Neuronal stem cell (in vitro differentiated cells): ENCODE results near the gene RNU6-8.

Experiments
- DNase-seq: peaks from one replicate; pipeline ENCODE4 v3.0.0-alpha.2; 2013; ENCODE audit warnings: low spot score
- H2AFZ ChIP-seq: one replicate; pipeline ENCODE4 v1.6.1; 2013; ENCODE audit warnings: mild to moderate bottlenecking, low read length, inconsistent platforms
- H2AK5ac ChIP-seq: 2 replicates; pipeline ENCODE4 v1.6.1; 2013; ENCODE audit warnings: low read depth, mild to moderate bottlenecking, inconsistent platforms, low read length, moderate library complexity, mixed read lengths
- H2BK120ac ChIP-seq: 2 replicates; pipeline ENCODE4 v1.6.1; 2013; ENCODE audit warnings: low read depth, mild to moderate bottlenecking, inconsistent platforms, low read length, moderate library complexity, mixed read lengths
- H2BK12ac ChIP-seq: one replicate; pipeline ENCODE4 v1.6.1; 2013; ENCODE audit warnings: low read length, inconsistent platforms
- H2BK15ac ChIP-seq: 2 replicates; pipeline ENCODE4 v1.6.1; 2013; ENCODE audit warnings: mild to moderate bottlenecking, low read length, inconsistent platforms, mixed read lengths
- H2BK5ac ChIP-seq: one replicate; pipeline ENCODE4 v1.6.1; 2013; ENCODE audit warnings: inconsistent platforms, mild to moderate bottlenecking, low read length, moderate library complexity
- H3K14ac ChIP-seq: one replicate; pipeline ENCODE4 v1.6.1; 2013; ENCODE audit warnings: low read length, inconsistent platforms
- H3K18ac ChIP-seq: 2 replicates; pipeline ENCODE4 v1.6.1; 2013; ENCODE audit warnings: low read length, inconsistent platforms
- H3K23ac ChIP-seq: 2 replicates; pipeline ENCODE4 v1.6.1; 2013; ENCODE audit warnings: low read depth, mild to moderate bottlenecking, mixed read lengths, low read length, inconsistent platforms; ENCODE audit not compliant: poor library complexity
- H3K27ac ChIP-seq: replicated peaks from 3 replicates; pipeline ENCODE4 v1.5.1; 2013; ENCODE audit warnings: low read length, inconsistent platforms
- H3K27me3 ChIP-seq, 3 experiments: 2 replicates each; pipeline ENCODE4 v1.6.1; 2013; ENCODE audit warnings: low read length in 3 of 3, mild to moderate bottlenecking in 2 of 3, inconsistent platforms in 1 of 3, low read depth in 1 of 3, mixed read lengths in 1 of 3, moderate library complexity in 1 of 3; ENCODE audit not compliant: control insufficient read depth in 3 of 3, insufficient read depth in 3 of 3
- H3K36me3 ChIP-seq, 2 donors: replicated peaks in 1 of 2; 2 replicates each; pipeline ENCODE4 v1.6.1; 2013; ENCODE audit warnings: low read length in 2 of 2; ENCODE audit not compliant: control insufficient read depth in 2 of 2, insufficient read depth in 2 of 2
- H3K4ac ChIP-seq: 2 replicates; pipeline ENCODE4 v1.6.1; 2013; ENCODE audit warnings: inconsistent platforms, mild to moderate bottlenecking, low read length, moderate library complexity
- H3K4me1 ChIP-seq, 2 donors: 1 replicate in 1 of 2; 2 replicates in 1 of 2; pipeline ENCODE4 v1.6.1; 2013; ENCODE audit warnings: low read length in 2 of 2, low read depth in 1 of 2; ENCODE audit not compliant: control insufficient read depth in 2 of 2, insufficient read depth in 1 of 2
- H3K4me2 ChIP-seq: one replicate; pipeline ENCODE4 v1.6.1; 2013; ENCODE audit warnings: mild to moderate bottlenecking, low read length, inconsistent platforms; ENCODE audit not compliant: insufficient read depth, poor library complexity, severe bottlenecking
- H3K4me3 ChIP-seq, 2 donors: 2 replicates each; pipeline ENCODE4 v1.5.1; 2013; ENCODE audit warnings: low read length in 2 of 2, mild to moderate bottlenecking in 2 of 2, inconsistent platforms in 1 of 2, moderate library complexity in 1 of 2
- H3K79me1 ChIP-seq: one replicate; pipeline ENCODE4 v1.6.1; 2013; ENCODE audit warnings: low read depth, mild to moderate bottlenecking, inconsistent platforms, low read length, moderate library complexity
- H3K9ac ChIP-seq: one replicate; pipeline ENCODE4 v1.6.1; 2013; ENCODE audit warnings: mild to moderate bottlenecking, low read depth, low read length, inconsistent platforms; ENCODE audit not compliant: poor library complexity
- H3K9me3 ChIP-seq, 2 donors: replicated peaks in 1 of 2; 2 replicates each; pipeline versions ENCODE3 to v1.6.1; 2013; ENCODE audit warnings: low read length in 2 of 2, mild to moderate bottlenecking in 2 of 2, inconsistent platforms in 1 of 2, low read depth in 1 of 2, mixed read lengths in 1 of 2, moderate library complexity in 1 of 2; ENCODE audit not compliant: control insufficient read depth in 2 of 2, insufficient read depth in 1 of 2
- H4K8ac ChIP-seq: one replicate; pipeline ENCODE4 v1.6.1; 2013; ENCODE audit warnings: low read depth, mild to moderate bottlenecking, inconsistent platforms, low read length, moderate library complexity
- H4K91ac ChIP-seq: one replicate; pipeline ENCODE4 v1.6.1; 2013; ENCODE audit warnings: low read length, low read depth, mild to moderate bottlenecking, inconsistent platforms; ENCODE audit not compliant: poor library complexity
- WGBS, 2 donors: extraction: QIAGEN DNeasy Blood & Tissue Kit; methylation state at CpG; one replicate each; pipeline ENCODE4 v1.1.7; 2013; ENCODE audit warnings: missing lambda C conversion rate in 2 of 2, mixed read lengths in 1 of 2; ENCODE audit not compliant: insufficient read length in 2 of 2, insufficient replicate concordance in 1 of 2; ENCODE audit errors: extremely low coverage in 2 of 2; 5-methylcytosine and 5-hydroxymethylcytosine counted together

RNU6-8 gene

GRCh38 chr14:32202491-32202997, 525 bp downstream of the RNU6-8 start:
- Histone ChIP-seq H3K9me3 (no peaks in the 10 kb centered on the region), H3K4me3 (peak overlapping the region; percentile 88 to 95), H3K4me1 (no peaks in the 10 kb centered on the region), H3K18ac (no peak overlapping the region), H3K27ac (no peak overlapping the region), H2BK120ac (no peak overlapping the region), H3K36me3 (no peaks in the 10 kb centered on the region), H2BK5ac (no peak overlapping the region), H4K8ac (no peak overlapping the region), H3K27me3 (peaks cover 0 to 38% (median 0%) of the 10 kb centered on the region in 3 experiments), H3K23ac (no peak overlapping the region), H2BK12ac (no peak overlapping the region), H3K9ac (no peak overlapping the region), H3K4ac (no peak overlapping the region), H3K79me1 (no peaks in the 10 kb centered on the region), H2AFZ (peak overlapping the region; percentile 99), H2BK15ac (no peak overlapping the region), H3K14ac (no peak overlapping the region), H3K4me2 (peak overlapping the region; percentile 88), H4K91ac (no peak overlapping the region), H2AK5ac (no peak overlapping the region)
- peak; percentile 33 for DNase-seq
- no CpG with 5 or more reads among the region's 8 CpGs for WGBS, 2 donors

GRCh38 chr14:32201816-32202490, 1.1 kb downstream of the RNU6-8 start, which contains the start of gene RNU6-7:
Gene RNU6-7, plus strand, starts transcription at chr14:32202045.
- H3K36me3 ChIP-seq, result no peaks in the 10 kb centered on the region
- no peak within 1 kb of the TSS for H3K14ac ChIP-seq
- H3K9ac ChIP-seq, result peak within 1 kb of the TSS; percentile 82
- H3K23ac ChIP-seq, result no peak within 1 kb of the TSS
- WGBS, 2 donors, result no CpG with 5 or more reads among the region's 40 CpGs
- H3K27me3 ChIP-seq, result peaks cover 0 to 35% (median 0%) of the 10 kb centered on the region in 3 experiments
- no peaks in the 10 kb centered on the region for H3K79me1 ChIP-seq
- H4K8ac ChIP-seq, result no peak within 1 kb of the TSS
- H3K4me2 ChIP-seq, result peak within 1 kb of the TSS; percentile 88
- DNase-seq, result peak; percentile 66
- H2AK5ac ChIP-seq, result no peak within 1 kb of the TSS
- H2BK15ac ChIP-seq, result peak within 1 kb of the TSS; percentile 15
- no peak within 1 kb of the TSS for H2BK12ac ChIP-seq
- no peaks in the 10 kb centered on the region for H3K4me1 ChIP-seq
- peak within 1 kb of the TSS; percentile 26 for H3K27ac ChIP-seq
- peak within 1 kb of the TSS; percentile 48 for H2BK5ac ChIP-seq
- H3K18ac ChIP-seq, result peak within 1 kb of the TSS; percentile 90
- H3K9me3 ChIP-seq, result no peaks in the 10 kb centered on the region
- peak within 1 kb of the TSS; percentile 99 for H2AFZ ChIP-seq
- no peak within 1 kb of the TSS for H2BK120ac ChIP-seq
- H3K4ac ChIP-seq, result no peak within 1 kb of the TSS
- peak within 1 kb of the TSS; percentile 88 to 95 for H3K4me3 ChIP-seq
- H4K91ac ChIP-seq, result no peak within 1 kb of the TSS

- peak overlapping the region; percentile 26 for H3K27ac ChIP-seq
- H2AFZ ChIP-seq, result peak overlapping the region; percentile 99
- no peaks in the 10 kb centered on the region for H3K79me1 ChIP-seq
- no peak overlapping the region for H3K4ac ChIP-seq
- no peak overlapping the region for H4K8ac ChIP-seq
- peak overlapping the region; percentile 15 for H2BK15ac ChIP-seq
- peak overlapping the region; percentile 88 for H3K4me2 ChIP-seq
- peak; percentile 80 for DNase-seq
- H3K27me3 ChIP-seq, result peaks cover 0 to 29% (median 0%) of the 10 kb centered on the region in 3 experiments
- no peak overlapping the region for H2BK12ac ChIP-seq
- WGBS, 2 donors, result no CpG with 5 or more reads among the region's 46 CpGs
- no peaks in the 10 kb centered on the region for H3K9me3 ChIP-seq
- H4K91ac ChIP-seq, result no peak overlapping the region
- H3K36me3 ChIP-seq, result no peaks in the 10 kb centered on the region
- H3K14ac ChIP-seq, result no peak overlapping the region
- peak overlapping the region; percentile 48 for H2BK5ac ChIP-seq
- no peak overlapping the region for H2AK5ac ChIP-seq
- H3K4me1 ChIP-seq, result no peaks in the 10 kb centered on the region
- no peak overlapping the region for H2BK120ac ChIP-seq
- peak overlapping the region; percentile 17 for H3K9ac ChIP-seq
- no peak overlapping the region for H3K23ac ChIP-seq
- peak overlapping the region; percentile 88 to 95 for H3K4me3 ChIP-seq
- peak overlapping the region; percentile 90 for H3K18ac ChIP-seq
Measured at GRCh38 chr14:32201193-32201815, 1.8 kb downstream of the RNU6-8 start.
